GM12878 (cell line): ENCODE measurements around the gene CILP.

Experiments
- CEBPB ChIP-seq, 2 experiments: fragments of 150-350 bp in 1 of 2; IDR thresholded peaks; 2 replicates each; pipeline ENCODE4 v1.6.1; 2012 to 2014; ENCODE audit warnings: low read depth in 2 of 2, low read length in 2 of 2, borderline replicate concordance in 1 of 2, inconsistent platforms in 1 of 2
- MTA3 ChIP-seq: IDR thresholded peaks from 2 replicates; pipeline ENCODE4 v1.6.1; 2012; ENCODE audit warnings: low read length, inconsistent platforms, borderline replicate concordance
- RFX5 ChIP-seq: IDR thresholded peaks from 2 replicates; pipeline ENCODE4 v1.6.1; 2011; ENCODE audit warnings: low read depth, low read length, improper control_type of control experiment
- ZSCAN29 ChIP-seq: fragments of 450-650 bp; IDR thresholded peaks from 2 replicates; pipeline ENCODE4 v1.6.1; 2017; ENCODE audit warnings: mild to moderate bottlenecking, moderate library complexity
- TF ChIP-seq, protein P1 (sequence below): fragments of 150-350 bp; IDR thresholded peaks from 2 replicates; pipeline ENCODE4 v1.6.1; 2016; ENCODE audit warnings: low read depth, low read length
- TF ChIP-seq, protein P2 (sequence below), 3 experiments: IDR thresholded peaks in 2 of 3; conservative IDR thresholded peaks in 1 of 3; 2 replicates each; pipeline ENCODE4 v1.5.1; 2011; ENCODE audit warnings: low read depth in 3 of 3, low read length in 3 of 3, mild to moderate bottlenecking in 3 of 3, control low read depth in 2 of 3, moderate library complexity in 2 of 3, inconsistent platforms in 1 of 3, mixed read lengths in 1 of 3; ENCODE audit not compliant: control insufficient read depth in 2 of 3, insufficient read depth in 1 of 3; ENCODE audit errors: extremely low read depth in 1 of 3

DNA sequence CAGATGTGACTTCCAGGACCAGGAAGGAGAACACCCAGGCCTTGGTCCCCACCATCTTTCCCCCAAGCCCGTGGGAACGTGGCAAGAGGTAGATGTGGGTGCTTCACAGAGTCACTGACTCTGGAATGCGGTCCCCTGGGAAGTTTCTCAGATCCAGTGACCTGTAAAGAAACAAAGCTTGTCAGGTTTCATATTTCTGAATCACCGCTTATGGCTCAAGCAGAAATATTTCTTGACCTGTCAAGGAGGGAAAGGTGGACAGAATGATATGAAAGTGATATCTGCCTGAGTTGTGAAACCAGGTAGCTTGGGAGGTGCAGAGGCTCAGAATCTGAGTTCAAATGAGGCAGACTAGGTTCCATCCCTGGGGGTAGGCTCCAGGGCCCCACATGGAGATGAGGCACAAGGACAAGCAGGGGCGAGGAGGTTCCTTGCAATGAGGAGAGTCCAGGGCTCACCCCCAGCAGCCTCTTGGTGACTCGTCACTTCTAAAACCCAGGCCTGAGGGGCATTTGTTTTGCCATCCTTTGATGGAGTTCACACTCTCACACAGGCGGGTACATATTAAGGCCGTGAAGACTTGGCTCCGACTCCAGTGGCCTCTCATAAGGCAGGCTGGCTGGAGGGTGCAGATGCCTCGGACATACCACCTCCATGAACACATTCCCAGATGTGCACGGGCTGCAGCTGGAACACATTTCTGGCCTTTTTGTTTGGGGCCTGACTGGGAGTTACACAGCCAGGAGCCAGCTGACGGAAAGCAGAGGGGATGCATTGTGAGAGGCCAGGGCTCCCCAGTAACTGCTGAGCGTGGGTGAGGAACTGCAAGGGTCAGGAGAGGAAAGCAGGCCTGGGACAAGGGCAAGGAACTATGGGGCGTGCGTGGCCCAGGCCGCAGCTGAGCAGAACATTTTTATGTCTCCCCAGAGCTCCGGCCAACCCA is 1.3 kb downstream of the CILP start:
- TF ChIP-seq CEBPB (IDR thresholded peaks at IDR 0.05; ENCODE audit: borderline replicate concordance in 1 of 2, low read depth in 2 of 2, low read length in 2 of 2) (no peak), MTA3 (no peak), ZSCAN29 (no peak), RFX5 (no peak)
- TF ChIP-seq, protein P1, sequence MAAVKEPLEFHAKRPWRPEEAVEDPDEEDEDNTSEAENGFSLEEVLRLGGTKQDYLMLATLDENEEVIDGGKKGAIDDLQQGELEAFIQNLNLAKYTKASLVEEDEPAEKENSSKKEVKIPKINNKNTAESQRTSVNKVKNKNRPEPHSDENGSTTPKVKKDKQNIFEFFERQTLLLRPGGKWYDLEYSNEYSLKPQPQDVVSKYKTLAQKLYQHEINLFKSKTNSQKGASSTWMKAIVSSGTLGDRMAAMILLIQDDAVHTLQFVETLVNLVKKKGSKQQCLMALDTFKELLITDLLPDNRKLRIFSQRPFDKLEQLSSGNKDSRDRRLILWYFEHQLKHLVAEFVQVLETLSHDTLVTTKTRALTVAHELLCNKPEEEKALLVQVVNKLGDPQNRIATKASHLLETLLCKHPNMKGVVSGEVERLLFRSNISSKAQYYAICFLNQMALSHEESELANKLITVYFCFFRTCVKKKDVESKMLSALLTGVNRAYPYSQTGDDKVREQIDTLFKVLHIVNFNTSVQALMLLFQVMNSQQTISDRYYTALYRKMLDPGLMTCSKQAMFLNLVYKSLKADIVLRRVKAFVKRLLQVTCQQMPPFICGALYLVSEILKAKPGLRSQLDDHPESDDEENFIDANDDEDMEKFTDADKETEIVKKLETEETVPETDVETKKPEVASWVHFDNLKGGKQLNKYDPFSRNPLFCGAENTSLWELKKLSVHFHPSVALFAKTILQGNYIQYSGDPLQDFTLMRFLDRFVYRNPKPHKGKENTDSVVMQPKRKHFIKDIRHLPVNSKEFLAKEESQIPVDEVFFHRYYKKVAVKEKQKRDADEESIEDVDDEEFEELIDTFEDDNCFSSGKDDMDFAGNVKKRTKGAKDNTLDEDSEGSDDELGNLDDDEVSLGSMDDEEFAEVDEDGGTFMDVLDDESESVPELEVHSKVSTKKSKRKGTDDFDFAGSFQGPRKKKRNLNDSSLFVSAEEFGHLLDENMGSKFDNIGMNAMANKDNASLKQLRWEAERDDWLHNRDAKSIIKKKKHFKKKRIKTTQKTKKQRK = no peak
- TF ChIP-seq, protein P2, sequence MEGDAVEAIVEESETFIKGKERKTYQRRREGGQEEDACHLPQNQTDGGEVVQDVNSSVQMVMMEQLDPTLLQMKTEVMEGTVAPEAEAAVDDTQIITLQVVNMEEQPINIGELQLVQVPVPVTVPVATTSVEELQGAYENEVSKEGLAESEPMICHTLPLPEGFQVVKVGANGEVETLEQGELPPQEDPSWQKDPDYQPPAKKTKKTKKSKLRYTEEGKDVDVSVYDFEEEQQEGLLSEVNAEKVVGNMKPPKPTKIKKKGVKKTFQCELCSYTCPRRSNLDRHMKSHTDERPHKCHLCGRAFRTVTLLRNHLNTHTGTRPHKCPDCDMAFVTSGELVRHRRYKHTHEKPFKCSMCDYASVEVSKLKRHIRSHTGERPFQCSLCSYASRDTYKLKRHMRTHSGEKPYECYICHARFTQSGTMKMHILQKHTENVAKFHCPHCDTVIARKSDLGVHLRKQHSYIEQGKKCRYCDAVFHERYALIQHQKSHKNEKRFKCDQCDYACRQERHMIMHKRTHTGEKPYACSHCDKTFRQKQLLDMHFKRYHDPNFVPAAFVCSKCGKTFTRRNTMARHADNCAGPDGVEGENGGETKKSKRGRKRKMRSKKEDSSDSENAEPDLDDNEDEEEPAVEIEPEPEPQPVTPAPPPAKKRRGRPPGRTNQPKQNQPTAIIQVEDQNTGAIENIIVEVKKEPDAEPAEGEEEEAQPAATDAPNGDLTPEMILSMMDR (IDR thresholded peaks at IDR 0.05 in 2 of 3, conservative IDR thresholded peaks at IDR 0.05 in 1 of 3; ENCODE audit: control insufficient read depth in 2 of 3, extremely low read depth in 1 of 3, insufficient read depth in 1 of 3, low read depth in 3 of 3, low read length in 3 of 3) = no peak
